HCEC 1CT (cell line): ENCODE data around the gene GRID1.

Experiments used
- DNase-seq: peaks from one replicate; pipeline ENCODE4 v3.0.0-alpha.2; 2017

The GRID1 gene

DNA sequence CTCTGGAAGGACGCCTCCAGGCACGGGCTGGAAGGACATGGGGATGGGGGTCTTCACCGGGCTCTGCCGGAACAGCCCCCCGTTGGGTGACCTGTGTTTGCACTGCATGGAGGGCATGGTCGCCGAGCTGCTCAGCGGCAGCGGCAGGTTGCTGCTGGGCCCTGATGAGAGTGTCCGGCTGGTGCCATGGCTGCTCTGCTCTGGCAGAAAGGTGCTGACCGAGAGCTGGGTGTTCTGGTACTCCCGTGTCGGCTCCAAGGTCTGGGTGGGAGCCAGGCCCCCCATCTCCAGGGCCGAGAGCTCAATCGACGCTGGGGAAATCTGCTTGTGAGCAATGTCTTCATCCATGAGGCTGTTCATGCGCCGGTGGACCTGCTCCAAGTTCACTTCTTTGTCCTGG lies 764.3 kb downstream of the GRID1 start:
- DNase-seq, result no peak

GRCh38 chr10:85601526-85601925 lies 765.1 kb downstream of the GRID1 start:
- DNase-seq, result no peak

- no peak for DNase-seq
These were observed 765.9 kb downstream of the GRID1 start for GRCh38 chr10:85600744-85601081.

DNA sequence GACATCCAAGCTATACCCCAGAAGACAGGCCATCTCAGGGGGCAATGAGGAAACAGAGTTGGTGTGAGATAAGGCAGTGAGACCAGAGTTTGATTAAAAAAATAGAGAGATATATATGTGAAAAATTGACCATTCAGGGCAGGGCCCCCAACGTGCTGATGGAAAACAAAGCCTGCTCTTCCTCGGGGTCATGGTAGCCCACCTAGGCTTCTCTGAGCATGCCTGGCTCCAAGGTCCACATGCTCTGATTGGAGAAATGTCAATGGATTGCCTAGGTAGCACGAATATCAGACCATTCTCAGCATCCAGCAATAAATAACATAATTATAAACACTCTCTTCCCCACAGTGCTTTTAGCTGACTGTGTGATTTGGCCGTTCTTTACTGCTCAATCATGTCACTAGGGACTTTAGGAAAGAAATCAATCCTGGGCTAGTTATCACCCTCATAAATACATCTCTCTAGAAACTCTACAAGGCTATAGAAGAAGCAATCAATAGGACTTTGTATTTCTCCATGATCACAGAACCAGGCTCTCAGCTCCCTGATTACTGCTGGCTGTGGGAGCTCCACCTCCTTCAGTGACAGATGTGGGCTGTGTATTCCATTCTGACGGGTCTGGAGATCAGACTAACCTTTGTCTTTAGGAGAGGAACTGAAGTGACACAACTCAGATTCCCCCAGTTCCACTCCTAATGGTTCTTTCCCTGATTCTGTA lies 766.4 kb downstream of the GRID1 start:
- no peak for DNase-seq

DNA sequence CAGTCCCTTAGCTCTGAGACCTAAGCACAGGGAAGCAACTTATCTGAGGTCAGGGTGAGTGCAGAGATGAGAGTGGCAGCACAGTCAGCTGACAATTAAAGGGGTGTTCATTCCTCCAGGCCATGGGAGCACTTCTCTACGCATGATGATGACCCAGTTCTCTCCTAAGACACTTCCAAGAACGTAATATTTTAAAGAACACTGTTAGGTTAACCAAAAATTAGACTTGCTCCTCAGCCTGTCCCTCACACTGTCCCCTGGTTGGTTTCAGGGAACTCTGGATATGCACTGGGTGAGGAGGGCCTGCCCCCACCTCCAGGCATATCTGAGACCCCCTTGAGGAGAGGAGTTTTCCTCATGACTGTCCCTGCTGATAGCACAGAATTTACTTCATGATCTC lies 767.5 kb downstream of the GRID1 start:
- DNase-seq, result no peak

DNA sequence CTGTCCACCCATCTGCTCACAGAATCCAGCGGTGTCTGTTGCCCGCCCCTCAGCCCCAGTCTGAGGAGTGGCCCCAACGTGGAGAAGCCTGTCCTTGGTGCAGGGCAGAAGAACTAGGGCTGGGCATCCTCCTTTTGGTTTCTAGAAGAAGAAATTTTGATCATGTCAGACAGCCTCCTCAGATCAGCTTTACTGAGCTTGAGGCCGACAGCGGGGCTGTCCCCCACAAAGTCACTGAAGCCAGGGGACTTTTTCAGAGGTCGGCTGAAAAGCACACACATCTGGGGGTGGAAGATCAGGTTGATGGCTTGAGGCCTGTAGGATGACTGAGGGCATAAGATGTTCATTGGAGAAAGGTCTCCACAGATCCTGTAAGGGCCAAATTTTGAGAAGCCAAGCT lies 767.9 kb downstream of the GRID1 start:
- no peak for DNase-seq

- DNase-seq, result no peak
These were observed 769.6 kb downstream of the GRID1 start for GRCh38 chr10:85597006-85597405.

GRCh38 chr10:85596389-85596788 lies 770.2 kb downstream of the GRID1 start:
- no peak for DNase-seq

DNA sequence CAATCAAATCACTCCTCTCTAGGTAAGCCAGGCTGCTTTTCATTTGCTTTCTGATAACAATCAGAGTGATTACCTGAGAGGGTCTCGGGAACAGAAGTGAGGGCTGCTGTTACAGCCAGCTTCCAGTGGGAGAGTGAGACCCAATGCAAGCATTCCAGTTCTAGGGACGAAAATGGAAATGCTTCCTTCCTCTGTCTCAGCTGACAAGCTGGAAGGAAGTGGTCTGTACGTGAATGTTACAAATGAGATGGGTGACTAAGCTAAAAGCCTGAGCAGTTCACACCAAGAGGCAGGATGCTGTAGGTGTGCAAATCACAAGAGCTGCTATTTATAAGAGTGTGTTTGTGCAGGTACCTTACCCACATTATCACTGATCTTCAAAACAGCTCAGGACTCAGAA lies 772.4 kb downstream of the GRID1 start:
- DNase-seq, result no peak

GRCh38 chr10:85593226-85593772 lies 773.3 kb downstream of the GRID1 start:
- DNase-seq, result no peak

DNA sequence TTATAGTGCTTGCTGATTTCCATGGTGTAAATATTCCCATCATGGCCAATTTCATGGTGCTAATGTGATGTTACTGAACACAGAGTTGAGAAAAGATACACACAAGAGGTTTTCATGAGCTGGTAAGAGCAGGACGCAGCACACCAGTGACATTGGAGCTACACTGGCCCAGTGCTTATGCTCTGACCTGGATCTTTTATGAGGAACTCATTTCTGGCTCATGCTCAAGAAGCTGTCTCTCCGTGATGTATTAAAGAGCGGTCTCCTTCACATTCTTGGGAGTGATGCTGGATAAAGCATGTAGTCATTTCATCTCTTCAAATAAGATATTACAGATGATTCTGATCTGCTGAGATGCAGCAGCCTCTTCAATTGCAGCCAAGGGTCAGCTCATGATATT lies 785.2 kb downstream of the GRID1 start:
- no peak for DNase-seq

- no peak for DNase-seq
These were observed 786.0 kb downstream of the GRID1 start for GRCh38 chr10:85580585-85580984.

DNA sequence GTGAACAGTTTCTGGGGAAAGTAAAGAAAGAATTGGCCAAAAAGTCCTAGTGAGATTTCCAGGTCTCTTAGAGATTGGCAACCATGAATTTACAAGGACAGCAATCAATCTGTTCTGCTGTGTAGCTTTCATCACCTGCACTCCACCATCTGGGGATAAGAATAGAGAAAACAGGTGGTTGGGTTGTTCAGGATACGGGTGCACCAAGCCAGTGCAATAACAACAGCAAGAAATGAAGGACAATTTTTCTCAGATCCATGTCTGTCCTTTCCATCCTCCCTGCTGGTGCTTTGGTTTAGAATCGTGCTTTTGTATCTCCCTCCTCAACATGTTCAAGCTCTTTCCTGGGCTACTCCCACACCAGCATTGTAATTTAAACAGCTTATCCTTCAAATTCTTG lies 787.7 kb downstream of the GRID1 start:
- DNase-seq, result no peak

DNA sequence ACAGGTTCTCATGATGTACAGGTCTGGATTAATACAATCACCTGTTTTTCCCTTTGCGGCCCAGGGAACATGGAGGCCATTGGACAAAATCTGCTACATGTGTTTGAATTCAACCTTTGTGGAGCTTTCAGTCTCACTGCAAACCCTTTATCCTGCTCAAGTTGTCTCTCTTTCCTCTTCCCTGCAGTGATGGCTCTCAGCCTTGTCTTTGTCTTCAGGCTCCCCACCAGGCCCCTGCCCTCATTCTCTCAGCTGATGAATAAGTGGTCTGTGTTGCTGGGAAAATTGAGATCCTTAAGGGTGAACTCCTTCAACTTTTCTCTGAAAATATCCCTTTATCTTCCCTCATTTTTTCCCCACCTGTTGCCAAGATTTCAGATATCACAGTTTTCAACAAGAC lies 791.2 kb downstream of the GRID1 start:
- DNase-seq, result no peak

- no peak for DNase-seq
These were observed 795.7 kb downstream of the GRID1 start for GRCh38 chr10:85570871-85571270.

DNA sequence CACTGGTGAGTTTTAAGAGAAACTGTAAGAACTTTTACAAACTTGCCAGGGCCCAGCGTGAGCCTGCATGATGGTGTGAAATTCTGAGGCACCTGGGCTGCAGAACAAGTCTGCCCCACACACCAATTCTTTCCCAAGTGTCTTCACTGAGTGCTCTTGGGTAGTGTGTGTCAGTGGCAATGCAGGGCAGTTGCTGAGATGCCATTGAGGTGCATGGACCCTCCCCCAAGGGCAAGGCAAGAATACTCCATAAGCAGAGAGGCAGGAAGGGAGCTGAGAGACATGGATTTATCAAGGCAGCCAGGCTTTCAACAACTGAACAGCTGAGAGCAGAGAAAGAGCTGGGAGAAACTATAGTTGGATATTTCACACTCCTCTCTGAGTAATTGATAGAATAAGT lies 801.2 kb downstream of the GRID1 start:
- no peak for DNase-seq

- no peak for DNase-seq
These were observed 808.1 kb downstream of the GRID1 start for GRCh38 chr10:85558533-85558932.

- DNase-seq, result no peak
These were observed 808.9 kb downstream of the GRID1 start for GRCh38 chr10:85557706-85558105.

DNA sequence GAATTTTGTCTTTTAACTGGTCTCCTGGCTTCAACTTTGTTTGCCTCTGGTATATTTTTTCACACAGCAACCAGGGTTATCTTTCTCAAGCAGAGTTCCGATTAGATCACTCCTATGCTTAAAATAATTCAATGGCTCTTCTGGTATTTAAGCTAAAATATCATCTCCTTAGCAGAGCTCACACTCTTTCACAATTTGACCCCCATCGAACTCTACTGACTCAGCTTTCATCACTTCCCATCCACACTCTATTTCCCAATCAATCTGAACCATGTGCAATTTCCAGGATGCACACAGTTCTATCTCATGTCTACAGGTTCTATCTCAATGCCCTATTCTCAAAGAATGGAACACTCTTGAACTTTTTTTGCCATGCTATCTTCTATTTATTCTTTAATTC lies 809.5 kb downstream of the GRID1 start:
- DNase-seq, result no peak
